ENCODE data around the gene CDCA7L. TPM values are rescaled to one million over a fixed set of nuclear protein-coding genes. Genes with fewer than 3 reads are reported as not detected.

Gene CDCA7L
- total RNA-seq, 2 donors from 2014 or later = 19.8 to 35.8 TPM

- H3K27me3 ChIP-seq = no peaks in the 10 kb centered on the region
- H3K27ac ChIP-seq = no peak overlapping the region
- no peaks in the 10 kb centered on the region for H3K9me3 ChIP-seq
- TF ChIP-seq, protein P1, sequence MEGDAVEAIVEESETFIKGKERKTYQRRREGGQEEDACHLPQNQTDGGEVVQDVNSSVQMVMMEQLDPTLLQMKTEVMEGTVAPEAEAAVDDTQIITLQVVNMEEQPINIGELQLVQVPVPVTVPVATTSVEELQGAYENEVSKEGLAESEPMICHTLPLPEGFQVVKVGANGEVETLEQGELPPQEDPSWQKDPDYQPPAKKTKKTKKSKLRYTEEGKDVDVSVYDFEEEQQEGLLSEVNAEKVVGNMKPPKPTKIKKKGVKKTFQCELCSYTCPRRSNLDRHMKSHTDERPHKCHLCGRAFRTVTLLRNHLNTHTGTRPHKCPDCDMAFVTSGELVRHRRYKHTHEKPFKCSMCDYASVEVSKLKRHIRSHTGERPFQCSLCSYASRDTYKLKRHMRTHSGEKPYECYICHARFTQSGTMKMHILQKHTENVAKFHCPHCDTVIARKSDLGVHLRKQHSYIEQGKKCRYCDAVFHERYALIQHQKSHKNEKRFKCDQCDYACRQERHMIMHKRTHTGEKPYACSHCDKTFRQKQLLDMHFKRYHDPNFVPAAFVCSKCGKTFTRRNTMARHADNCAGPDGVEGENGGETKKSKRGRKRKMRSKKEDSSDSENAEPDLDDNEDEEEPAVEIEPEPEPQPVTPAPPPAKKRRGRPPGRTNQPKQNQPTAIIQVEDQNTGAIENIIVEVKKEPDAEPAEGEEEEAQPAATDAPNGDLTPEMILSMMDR (IDR thresholded peaks at IDR 0.05) = no peak
- H3K4me1 ChIP-seq = no peaks in the 10 kb centered on the region
- H3K9ac ChIP-seq (ENCODE audit: low read depth in 2 of 2, low read length in 2 of 2) = no peak overlapping the region
- no peak overlapping the region for H3K4me3 ChIP-seq
- no peaks in the 10 kb centered on the region for H3K36me3 ChIP-seq
- DNase-seq = no peak
- intact Hi-C loops (cut with DNase I) = no loop called here
Observed at GRCh38 chr7:21980926-21981500, 35.3 kb upstream of the CDCA7L start.

GRCh38 chr7:21972397-21972784 is 26.7 kb upstream of the CDCA7L start:
- intact Hi-C loops (cut with DNase I) = no loop called here
- H3K9me3 ChIP-seq = no peaks in the 10 kb centered on the region

GRCh38 chr7:21971780-21972396 is 26.2 kb upstream of the CDCA7L start:
- no peaks in the 10 kb centered on the region for H3K27me3 ChIP-seq
- no peak overlapping the region for H3K4me3 ChIP-seq
- H3K4me1 ChIP-seq = no peaks in the 10 kb centered on the region
- H3K9ac ChIP-seq (ENCODE audit: low read depth in 2 of 2, low read length in 2 of 2) = no peak overlapping the region
- intact Hi-C loops (cut with DNase I) = no loop called here
- no peaks in the 10 kb centered on the region for H3K9me3 ChIP-seq
- no peak overlapping the region for H3K27ac ChIP-seq
- TF ChIP-seq, protein P1 (IDR thresholded peaks at IDR 0.05) = no peak
- no peaks in the 10 kb centered on the region for H3K36me3 ChIP-seq
- DNase-seq = no peak

More at GRCh38 chr7:21972397-21972784, 26.7 kb upstream of the CDCA7L start:
- TF ChIP-seq, protein P1 (IDR thresholded peaks at IDR 0.05) = no peak
- no peak for DNase-seq
- H3K4me3 ChIP-seq = no peak overlapping the region
- H3K27ac ChIP-seq = no peak overlapping the region
- H3K4me1 ChIP-seq = no peaks in the 10 kb centered on the region
- no peaks in the 10 kb centered on the region for H3K27me3 ChIP-seq
- H3K36me3 ChIP-seq = no peaks in the 10 kb centered on the region
- no peak overlapping the region for H3K9ac ChIP-seq (ENCODE audit: low read depth in 2 of 2, low read length in 2 of 2)

- intact Hi-C loops (cut with DNase I) = no loop called here
- no peak overlapping the region for H3K9ac ChIP-seq (ENCODE audit: low read depth in 2 of 2, low read length in 2 of 2)
- H3K9me3 ChIP-seq = no peaks in the 10 kb centered on the region
- H3K4me3 ChIP-seq = no peak overlapping the region
- TF ChIP-seq, protein P1 (IDR thresholded peaks at IDR 0.05) = no peak
- no peaks in the 10 kb centered on the region for H3K4me1 ChIP-seq
- H3K27me3 ChIP-seq = no peaks in the 10 kb centered on the region
- no peak for DNase-seq
- H3K36me3 ChIP-seq = no peaks in the 10 kb centered on the region
- no peak overlapping the region for H3K27ac ChIP-seq
Observed at GRCh38 chr7:21969822-21970221, 24.1 kb upstream of the CDCA7L start.

- H3K27me3 ChIP-seq = no peaks in the 10 kb centered on the region
- intact Hi-C loops (cut with DNase I) = no loop called here
- TF ChIP-seq, protein P1 (IDR thresholded peaks at IDR 0.05) = no peak
- H3K4me3 ChIP-seq = no peak overlapping the region
- H3K27ac ChIP-seq = no peak overlapping the region
- H3K9ac ChIP-seq (ENCODE audit: low read depth in 2 of 2, low read length in 2 of 2) = no peak overlapping the region
- no peaks in the 10 kb centered on the region for H3K36me3 ChIP-seq
- no peaks in the 10 kb centered on the region for H3K9me3 ChIP-seq
- no peak for DNase-seq
- no peaks in the 10 kb centered on the region for H3K4me1 ChIP-seq
Observed at GRCh38 chr7:21967598-21968003, 21.9 kb upstream of the CDCA7L start.

All from colonic mucosa (tissue), 4 donors.